Measurements from ENCODE around the gene DPP6.
"Not testable (repeated sequence)": the region's sequence is repeated elsewhere in the genome, so short reads cannot be mapped to it uniquely, and the experiment has no call there.

The DPP6 gene

GRCh38 chr7:154148791-154149516 is 96.8 kb downstream of the DPP6 start:
- not testable (repeated sequence) for DNase-seq (ENCODE audit: low spot score)

DNA sequence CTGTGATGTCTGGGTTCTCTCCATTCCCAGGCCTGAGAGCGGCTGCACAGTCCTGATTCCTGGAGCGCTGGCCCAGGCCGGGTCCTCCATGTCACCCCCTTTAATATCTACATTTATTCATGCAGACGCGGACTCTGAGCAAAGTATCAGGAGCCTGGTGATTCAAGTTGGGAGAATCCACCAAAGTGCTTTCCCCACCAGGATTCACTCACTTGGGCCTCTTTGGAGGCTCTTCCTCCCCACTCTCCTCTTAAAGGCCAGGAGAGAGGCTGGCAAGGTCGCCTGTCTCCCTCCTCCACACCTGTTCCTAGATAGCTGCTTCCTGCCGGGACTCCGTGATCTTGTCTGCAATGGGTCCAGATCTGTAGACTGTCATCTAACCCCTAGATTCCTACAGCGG is 98.5 kb downstream of the DPP6 start:
- DNase-seq (ENCODE audit: low spot score), result not testable (repeated sequence)

DNA sequence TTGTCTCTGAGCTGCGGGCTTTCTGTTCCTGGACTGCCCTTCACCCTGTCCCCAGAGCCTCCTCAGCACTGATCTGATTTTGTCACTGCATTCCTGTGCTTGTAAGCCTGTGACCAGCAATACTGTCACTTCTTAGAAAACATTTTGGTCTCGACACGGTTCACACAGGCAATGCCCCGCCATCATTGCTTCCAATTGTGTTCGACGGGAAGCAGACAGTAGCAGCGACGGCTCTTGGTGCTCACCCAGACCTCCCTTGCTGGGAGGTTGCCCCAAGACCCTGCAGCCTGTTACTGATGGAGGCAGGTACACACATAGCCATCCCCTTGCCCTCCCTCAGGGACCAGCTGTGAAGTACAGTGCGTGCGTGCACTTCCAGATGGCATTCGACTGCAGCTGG is 99.1 kb downstream of the DPP6 start:
- not testable (repeated sequence) for DNase-seq (ENCODE audit: low spot score)

DNA sequence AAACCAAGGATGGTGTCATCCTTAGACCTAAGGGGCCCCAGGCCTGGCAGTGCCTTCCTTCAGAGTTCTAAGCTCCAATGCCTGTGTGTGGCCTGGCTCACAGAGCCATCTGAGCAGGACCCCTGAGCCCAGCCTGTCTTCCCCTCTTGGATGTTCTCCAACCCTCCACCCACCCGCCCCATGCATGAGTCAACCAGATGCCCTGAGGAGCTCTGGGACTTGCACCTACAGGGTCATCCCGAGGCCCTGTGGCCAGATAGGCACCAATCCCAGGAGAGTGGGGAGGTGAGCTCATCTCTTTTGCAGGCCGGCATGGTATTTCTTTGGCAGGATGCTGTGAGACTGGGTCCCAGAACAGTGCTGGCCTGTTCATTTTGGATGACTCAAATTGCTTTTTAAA is 103.7 kb downstream of the DPP6 start:
- DNase-seq (ENCODE audit: low spot score), result not testable (repeated sequence)

DNA sequence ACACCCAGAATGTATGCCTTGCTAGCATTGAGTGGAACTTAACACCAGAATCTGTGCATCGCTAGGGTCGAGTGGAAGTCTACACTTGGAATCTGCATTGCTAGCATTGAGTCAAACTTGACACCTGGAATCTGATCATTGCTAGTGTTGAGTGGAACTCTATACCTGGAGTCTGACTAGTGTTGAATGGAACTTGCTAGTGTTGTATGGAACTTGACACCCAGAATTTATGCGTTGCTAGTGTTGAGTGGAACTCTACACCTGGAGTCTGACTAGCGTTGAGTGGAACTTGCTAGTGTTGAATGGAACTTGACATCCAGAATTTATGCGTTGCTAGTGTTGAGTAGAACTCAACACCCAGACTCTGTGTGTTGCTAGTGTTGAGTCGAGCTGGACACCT is 110.7 kb downstream of the DPP6 start:
- DNase-seq (ENCODE audit: low spot score), result not testable (repeated sequence)

- not testable (repeated sequence) for DNase-seq (ENCODE audit: low spot score)
Measured at GRCh38 chr7:154163642-154164041, 111.4 kb downstream of the DPP6 start.

DNA sequence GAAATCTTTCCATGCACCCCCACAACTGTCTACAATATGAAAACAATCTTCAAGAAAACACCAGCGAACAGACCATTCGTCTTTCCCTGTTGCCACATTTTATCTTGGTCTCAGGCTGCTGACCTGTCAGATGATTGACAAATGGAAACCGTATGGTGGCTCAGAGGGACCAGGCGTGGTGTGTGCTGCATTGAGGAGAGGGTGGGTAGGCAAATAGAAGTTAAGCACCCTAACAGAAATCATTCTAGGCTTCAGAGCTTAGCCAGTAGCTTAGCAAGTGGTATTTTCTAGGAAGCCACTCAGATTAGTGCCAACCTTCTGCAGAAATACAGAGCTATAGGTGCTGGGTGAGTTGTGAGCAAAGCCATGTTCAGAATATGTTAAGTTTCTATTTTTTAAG is 114.9 kb downstream of the DPP6 start:
- no peak for DNase-seq (ENCODE audit: low spot score)

- DNase-seq (ENCODE audit: low spot score), result no peak
Measured at GRCh38 chr7:154167807-154168206, 115.6 kb downstream of the DPP6 start.

GRCh38 chr7:154171422-154171821 is 119.2 kb downstream of the DPP6 start:
- DNase-seq (ENCODE audit: low spot score), result no peak

DNA sequence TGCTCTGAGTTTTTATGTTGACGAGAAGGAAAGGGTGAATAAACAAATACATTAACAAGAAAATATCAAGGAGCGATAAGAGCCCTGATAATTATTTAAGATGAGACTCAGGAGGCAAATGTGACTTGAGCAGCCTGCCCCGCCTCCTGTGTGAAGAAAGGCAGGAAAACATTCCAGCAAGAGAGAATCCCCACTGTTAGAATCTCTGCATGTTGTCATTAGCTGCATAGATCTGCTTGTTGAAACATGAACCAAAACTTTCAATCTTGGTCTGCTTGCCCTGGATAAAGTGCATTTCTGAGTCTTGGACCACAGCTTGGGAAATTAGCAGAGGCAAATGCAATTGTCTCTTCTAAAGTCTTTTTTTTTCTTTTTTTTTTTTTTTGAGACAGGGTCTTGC is 120.0 kb downstream of the DPP6 start:
- DNase-seq (ENCODE audit: low spot score), result no peak

DNA sequence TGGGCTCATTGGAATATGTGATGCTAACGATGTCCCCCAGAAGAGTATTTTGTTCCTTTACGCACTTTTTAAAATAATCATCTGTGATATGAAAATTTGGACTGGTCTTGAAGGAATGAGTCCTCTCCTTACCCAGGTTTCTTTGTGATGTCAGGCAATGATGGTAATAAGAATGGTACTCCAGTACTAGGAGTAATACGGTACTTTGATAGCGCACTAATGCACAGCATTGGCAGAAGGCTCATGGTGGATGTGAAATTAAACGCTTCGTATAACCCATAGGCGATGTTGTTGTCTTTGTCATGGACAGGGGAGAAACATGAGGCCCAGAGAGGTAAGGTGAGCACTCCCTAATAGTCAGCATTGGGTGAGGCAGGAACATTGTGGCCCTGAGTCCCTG is 125.4 kb downstream of the DPP6 start:
- DNase-seq (ENCODE audit: low spot score), result no peak

GRCh38 chr7:154178895-154179294 is 126.7 kb downstream of the DPP6 start:
- DNase-seq (ENCODE audit: low spot score), result no peak

GRCh38 chr7:154183482-154183881 is 131.3 kb downstream of the DPP6 start:
- DNase-seq (ENCODE audit: low spot score), result no peak

DNA sequence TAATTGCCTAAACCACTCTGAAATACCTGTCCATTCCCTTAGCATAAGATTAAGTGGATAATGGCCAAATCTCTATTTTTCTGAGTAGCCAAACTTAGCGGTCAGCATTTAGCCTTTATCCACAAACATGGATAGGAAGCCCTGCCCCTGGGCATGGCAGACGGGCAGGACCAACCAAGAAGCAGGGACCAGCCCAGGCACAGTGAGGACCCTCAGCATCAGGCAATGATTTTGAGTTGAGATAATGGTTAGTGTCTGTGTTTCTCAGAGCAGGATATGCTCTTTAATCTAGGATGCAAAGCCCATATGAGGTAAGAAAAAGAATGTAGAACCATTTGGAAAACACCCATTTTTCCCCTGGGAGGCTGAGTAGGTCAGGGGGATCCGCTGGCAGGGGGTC is 131.7 kb downstream of the DPP6 start:
- no peak for DNase-seq (ENCODE audit: low spot score)

DNA sequence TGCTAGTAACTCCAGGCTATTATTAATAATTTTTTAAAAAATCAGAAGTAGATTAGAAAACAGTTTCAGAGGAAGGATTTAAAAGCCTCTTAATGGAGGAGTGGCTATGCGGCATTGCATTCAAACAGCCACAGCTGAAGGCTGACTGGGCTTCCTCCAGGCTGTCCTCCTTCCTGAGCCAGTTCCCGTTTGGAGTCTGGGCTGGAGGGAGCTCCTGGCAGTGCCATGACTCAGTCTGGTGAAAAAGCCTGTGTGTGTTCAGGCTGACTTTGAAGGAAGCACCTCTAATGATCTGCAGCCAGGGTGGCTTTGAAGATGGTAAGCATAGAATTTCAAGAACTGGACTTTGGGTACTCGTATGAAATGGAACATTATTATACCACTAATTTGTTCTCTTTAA is 134.6 kb downstream of the DPP6 start:
- DNase-seq (ENCODE audit: low spot score), result no peak

- no peak for DNase-seq (ENCODE audit: low spot score)
Measured at GRCh38 chr7:154188330-154188729, 136.1 kb downstream of the DPP6 start.

DNA sequence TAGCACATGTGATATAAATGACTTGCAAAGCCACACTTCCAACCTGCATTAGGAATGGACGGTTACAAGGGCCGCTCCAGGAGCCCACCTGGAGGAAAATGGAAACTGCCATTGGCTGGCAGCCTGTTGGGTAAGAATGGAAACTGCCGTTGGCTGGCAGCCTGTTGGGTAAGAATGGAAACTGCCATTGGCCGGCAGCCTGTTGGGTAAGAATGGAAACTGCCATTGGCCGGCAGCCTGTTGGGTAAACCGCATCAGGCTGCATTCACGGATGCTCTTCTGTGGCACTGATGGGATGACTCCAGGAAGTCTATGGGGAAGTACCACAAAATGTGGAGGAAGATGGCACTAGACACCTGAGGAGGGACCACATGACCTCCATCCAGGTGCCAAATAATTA is 143.1 kb downstream of the DPP6 start:
- no peak for DNase-seq (ENCODE audit: low spot score)

- no peak for DNase-seq (ENCODE audit: low spot score)
Measured at GRCh38 chr7:154198481-154198880, 146.3 kb downstream of the DPP6 start.

GRCh38 chr7:154200241-154200640 is 148.0 kb downstream of the DPP6 start:
- no peak for DNase-seq (ENCODE audit: low spot score)

DNA sequence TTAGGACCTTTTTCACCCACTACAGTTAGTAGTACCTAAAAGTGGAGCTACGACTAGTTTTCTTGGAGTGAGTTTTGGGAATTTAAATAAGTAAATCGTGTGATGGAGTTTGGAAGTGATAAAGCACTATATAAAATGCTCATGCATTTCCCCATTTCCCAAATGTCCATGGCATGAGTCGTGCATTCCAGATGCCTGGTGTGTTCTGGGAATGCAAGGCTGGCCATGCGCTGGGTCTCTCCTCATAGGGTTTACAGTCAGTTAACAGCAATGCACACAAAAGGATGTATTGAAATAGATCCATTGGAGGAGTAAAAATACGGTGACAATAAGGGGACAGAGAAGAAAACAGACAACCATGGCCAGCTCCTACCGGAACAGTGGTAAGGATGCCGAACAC is 149.8 kb downstream of the DPP6 start:
- no peak for DNase-seq (ENCODE audit: low spot score)

- DNase-seq (ENCODE audit: low spot score), result no peak
Measured at GRCh38 chr7:154204046-154204445, 151.8 kb downstream of the DPP6 start.

GRCh38 chr7:154212861-154213260 is 160.7 kb downstream of the DPP6 start:
- no peak for DNase-seq (ENCODE audit: low spot score)

GRCh38 chr7:154217688-154218340 is 165.6 kb downstream of the DPP6 start:
- no peak for DNase-seq (ENCODE audit: low spot score)

- DNase-seq (ENCODE audit: low spot score), result no peak
Measured at GRCh38 chr7:154231732-154232131, 179.5 kb downstream of the DPP6 start.

Data from activated CD4-positive, alpha-beta T cell treated with anti-CD3 and anti-CD28 coated beads, Interleukin-2, Interleukin-4, amounts not matched to agents 100 ng/mL and 50 ng/mL, durations not matched to agents 16 hours and 8 hours (primary cell).